ENCODE data around the gene CAPZB.
A peak's percentile ranks its signal among the peaks of the same experiment; 100 is the strongest.
"Not testable (repeated sequence)": the region's sequence is repeated elsewhere in the genome, so short reads cannot be mapped to it uniquely, and the experiment has no call there.

Gene CAPZB

GRCh38 chr1:19310720-19311502, 174.4 kb downstream of the CAPZB start:
- Mint-ChIP-seq H3K4me1 (ENCODE audit: low read depth in 2 of 2) (peaks cover 23 to 34% of the 10 kb centered on the region in 2 donors), H3K9me3 (no peaks in the 10 kb centered on the region), H3K27ac (peak overlapping the region; percentile 27 to 67), H3K27me3 (no peaks in the 10 kb centered on the region), H3K36me3 (ENCODE audit: insufficient read depth) (peaks cover 30% of the 10 kb centered on the region), H3K4me3 (peak overlapping the region; percentile 86 to 90)
- ATAC-seq (replicated peaks): no peak
- no peak for DNase-seq

DNA sequence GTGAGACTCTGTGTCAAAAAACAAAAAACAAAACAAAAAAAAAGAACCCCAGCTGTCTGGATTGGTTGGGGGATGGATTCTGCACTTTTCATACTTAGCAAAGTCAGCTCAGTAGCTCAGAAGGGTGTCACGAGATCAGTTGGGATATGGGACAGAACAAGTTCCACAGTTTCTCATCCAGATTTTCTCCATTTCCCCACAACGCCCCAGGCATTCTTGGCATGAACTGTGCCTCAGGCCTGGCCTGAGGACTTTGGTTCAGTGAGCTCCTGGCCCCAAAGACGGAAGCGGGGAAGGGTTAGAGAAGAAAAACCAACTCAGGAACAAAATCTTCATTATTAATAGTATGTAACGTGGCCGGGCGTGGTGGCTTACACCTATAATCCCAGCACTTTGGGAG, 175.3 kb downstream of the CAPZB start:
- peaks cover 18 to 30% of the 10 kb centered on the region in 2 donors for H3K4me1 Mint-ChIP-seq (ENCODE audit: low read depth in 2 of 2)
- peak overlapping the region; percentile 86 to 90 for H3K4me3 Mint-ChIP-seq
- H3K27me3 Mint-ChIP-seq: no peaks in the 10 kb centered on the region
- DNase-seq (no peak), ATAC-seq (replicated peaks) (no peak)
- H3K9me3 Mint-ChIP-seq: no peaks in the 10 kb centered on the region
- H3K36me3 Mint-ChIP-seq (ENCODE audit: insufficient read depth): peaks cover 30% of the 10 kb centered on the region
- H3K27ac Mint-ChIP-seq: peak overlapping the region in 1 of 2 donors; percentile 28

- H3K27me3 Mint-ChIP-seq: no peaks in the 10 kb centered on the region
- H3K27ac Mint-ChIP-seq: no peak overlapping the region
- no peak overlapping the region for H3K4me3 Mint-ChIP-seq
- H3K36me3 Mint-ChIP-seq (ENCODE audit: insufficient read depth): peaks cover 37% of the 10 kb centered on the region
- peaks cover 18 to 30% of the 10 kb centered on the region in 2 donors for H3K4me1 Mint-ChIP-seq (ENCODE audit: low read depth in 2 of 2)
- ATAC-seq (replicated peaks) (no peak), DNase-seq (no peak)
- no peaks in the 10 kb centered on the region for H3K9me3 Mint-ChIP-seq
Observed at GRCh38 chr1:19309123-19309813, 176.1 kb downstream of the CAPZB start.

- DNase-seq (no peak), ATAC-seq (replicated peaks) (no peak)
- H3K9me3 Mint-ChIP-seq: no peaks in the 10 kb centered on the region
- no peaks in the 10 kb centered on the region for H3K27me3 Mint-ChIP-seq
- peaks cover 18 to 28% of the 10 kb centered on the region in 2 donors for H3K4me1 Mint-ChIP-seq (ENCODE audit: low read depth in 2 of 2)
- no peak overlapping the region for H3K4me3 Mint-ChIP-seq
- peaks cover 34% of the 10 kb centered on the region for H3K36me3 Mint-ChIP-seq (ENCODE audit: insufficient read depth)
- H3K27ac Mint-ChIP-seq: no peak overlapping the region
Observed at GRCh38 chr1:19308509-19308907, 176.8 kb downstream of the CAPZB start.

DNA sequence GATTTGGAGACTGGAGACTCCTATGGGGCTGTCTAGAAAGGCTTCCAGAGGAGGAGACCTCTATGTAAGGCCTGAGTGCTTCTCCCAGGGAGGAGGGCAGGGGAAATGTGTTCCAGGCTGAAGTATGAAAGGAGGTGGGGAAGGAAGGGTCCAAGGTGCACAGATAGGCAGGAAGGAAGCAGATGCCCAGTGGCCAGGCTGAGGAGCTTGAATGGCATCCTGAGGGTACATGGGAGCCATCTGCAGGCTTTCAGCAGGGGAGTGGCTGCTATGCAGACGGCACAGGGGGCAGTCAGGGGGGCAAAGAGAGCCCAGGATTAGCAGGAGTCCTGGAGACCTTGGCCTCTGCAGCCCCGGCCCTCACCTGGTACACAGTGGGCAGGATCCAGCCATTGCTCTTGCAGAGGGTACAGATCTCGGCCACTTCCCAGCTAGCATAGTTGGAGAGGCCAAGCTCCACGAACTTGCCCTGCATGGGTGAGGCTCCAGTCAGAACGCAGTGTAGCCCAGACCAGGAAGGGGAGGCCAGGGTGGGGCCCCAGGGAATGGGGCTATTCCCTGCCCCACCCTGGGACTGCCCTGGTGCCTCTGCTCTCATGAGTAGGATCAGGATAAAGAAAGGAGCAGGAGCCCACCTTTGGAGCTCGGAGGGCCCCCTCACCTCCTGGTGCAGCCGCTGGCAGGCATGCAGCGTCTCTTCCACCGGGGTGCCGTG, 177.4 kb downstream of the CAPZB start:
- ATAC-seq (replicated peaks) (no peak), DNase-seq (no peak)
- no peak overlapping the region for H3K4me3 Mint-ChIP-seq
- H3K27ac Mint-ChIP-seq: peak overlapping the region in 1 of 2 donors; percentile 9
- peaks cover 36% of the 10 kb centered on the region for H3K36me3 Mint-ChIP-seq (ENCODE audit: insufficient read depth)
- H3K27me3 Mint-ChIP-seq: no peaks in the 10 kb centered on the region
- no peaks in the 10 kb centered on the region for H3K9me3 Mint-ChIP-seq
- H3K4me1 Mint-ChIP-seq (ENCODE audit: low read depth in 2 of 2): peaks cover 12 to 22% of the 10 kb centered on the region in 2 donors

DNA sequence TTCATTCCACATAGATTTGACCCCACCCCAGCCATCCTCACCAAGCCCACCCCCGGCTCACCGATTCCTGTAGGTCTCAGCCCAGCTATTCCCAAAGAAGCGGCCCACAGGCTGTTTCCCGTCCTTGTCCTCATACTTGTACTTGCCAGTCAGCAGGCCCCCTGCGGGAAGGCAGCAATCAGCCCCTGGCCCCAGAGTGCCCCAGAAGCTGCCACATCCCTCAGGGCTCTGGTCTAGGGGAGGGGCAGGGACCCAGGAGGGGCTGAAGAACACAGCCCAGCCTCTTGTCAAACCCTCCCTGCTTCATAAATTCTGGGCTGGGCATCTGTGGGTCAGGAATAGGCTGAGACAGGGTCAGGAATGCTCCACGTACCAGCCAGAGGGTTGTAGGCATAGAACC, 178.4 kb downstream of the CAPZB start:
- H3K27me3 Mint-ChIP-seq: no peaks in the 10 kb centered on the region
- H3K4me3 Mint-ChIP-seq: no peak overlapping the region

GRCh38 chr1:19305880-19306279, 179.5 kb downstream of the CAPZB start:
- no peak for ATAC-seq (replicated peaks)
- Mint-ChIP-seq H3K27me3 (no peaks in the 10 kb centered on the region), H3K4me1 (ENCODE audit: low read depth in 2 of 2) (peaks cover 7 to 12% of the 10 kb centered on the region in 2 donors), H3K27ac (no peak overlapping the region), H3K9me3 (no peaks in the 10 kb centered on the region), H3K36me3 (ENCODE audit: insufficient read depth) (peaks cover 30% of the 10 kb centered on the region), H3K4me3 (no peak overlapping the region)
- DNase-seq: no peak

More for the DNA sequence above, 178.4 kb downstream of the CAPZB start:
- no peak overlapping the region for H3K27ac Mint-ChIP-seq
- H3K4me1 Mint-ChIP-seq (ENCODE audit: low read depth in 2 of 2): peaks cover 12 to 18% of the 10 kb centered on the region in 2 donors
- no peak for DNase-seq
- peaks cover 34% of the 10 kb centered on the region for H3K36me3 Mint-ChIP-seq (ENCODE audit: insufficient read depth)
- H3K9me3 Mint-ChIP-seq: no peaks in the 10 kb centered on the region
- ATAC-seq (replicated peaks): no peak

GRCh38 chr1:19304081-19304480, 181.3 kb downstream of the CAPZB start:
- H3K27ac Mint-ChIP-seq; H3K27me3 Mint-ChIP-seq; ATAC-seq (replicated peaks); H3K9me3 Mint-ChIP-seq; H3K4me1 Mint-ChIP-seq (ENCODE audit: low read depth in 2 of 2); DNase-seq; H3K4me3 Mint-ChIP-seq: not testable (repeated sequence)
- peaks cover 30% of the 10 kb centered on the region for H3K36me3 Mint-ChIP-seq (ENCODE audit: insufficient read depth)

GRCh38 chr1:19300211-19300610, 185.1 kb downstream of the CAPZB start:
- Mint-ChIP-seq H3K36me3 (ENCODE audit: insufficient read depth) (peaks cover 20% of the 10 kb centered on the region), H3K9me3 (peaks cover 0 to 6% of the 10 kb centered on the region in 2 donors), H3K27me3 (no peaks in the 10 kb centered on the region), H3K4me3 (no peak overlapping the region), H3K27ac (no peak overlapping the region), H3K4me1 (ENCODE audit: low read depth in 2 of 2) (no peaks in the 10 kb centered on the region)
- ATAC-seq (replicated peaks) (no peak), DNase-seq (no peak)

DNA sequence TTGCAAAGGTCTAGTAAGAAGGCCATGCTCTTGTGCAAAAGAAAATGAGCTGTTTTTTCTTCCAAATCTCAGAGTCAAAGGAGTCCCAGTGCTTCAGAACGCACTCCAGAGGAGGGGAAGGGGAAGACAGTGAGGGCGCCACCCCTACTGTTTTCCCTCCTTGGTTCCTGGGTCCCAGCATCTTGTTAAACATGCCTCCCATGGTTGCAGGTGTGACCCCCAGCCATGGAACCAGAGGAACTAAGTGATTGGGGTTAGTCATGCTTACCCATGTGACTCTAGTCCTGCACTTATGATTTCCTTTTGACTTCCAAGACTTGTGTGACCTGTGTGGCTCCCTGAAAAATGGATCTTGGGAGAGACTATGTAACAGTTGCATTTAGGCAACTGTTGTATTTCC, 190.7 kb downstream of the CAPZB start:
- Mint-ChIP-seq H3K36me3 (ENCODE audit: insufficient read depth) (no peaks in the 10 kb centered on the region), H3K27ac (no peak overlapping the region), H3K27me3 (no peaks in the 10 kb centered on the region), H3K4me1 (ENCODE audit: low read depth in 2 of 2) (no peaks in the 10 kb centered on the region), H3K9me3 (peaks cover 4 to 19% of the 10 kb centered on the region in 2 donors), H3K4me3 (no peak overlapping the region)
- no peak for DNase-seq
- no peak for ATAC-seq (replicated peaks)

GRCh38 chr1:19289244-19289643, 196.1 kb downstream of the CAPZB start:
- H3K27me3 Mint-ChIP-seq: peaks cover 8 to 9% of the 10 kb centered on the region in 2 donors
- peaks cover 4% of the 10 kb centered on the region for H3K36me3 Mint-ChIP-seq (ENCODE audit: insufficient read depth)
- peaks cover 4 to 8% of the 10 kb centered on the region in 2 donors for H3K4me1 Mint-ChIP-seq (ENCODE audit: low read depth in 2 of 2)
- ATAC-seq (replicated peaks) (no peak), DNase-seq (no peak)
- H3K27ac Mint-ChIP-seq: no peak overlapping the region
- H3K9me3 Mint-ChIP-seq: peaks cover 1 to 4% of the 10 kb centered on the region in 2 donors
- peak overlapping the region; percentile 29 to 68 for H3K4me3 Mint-ChIP-seq

All from effector memory CD8-positive, alpha-beta T cell (primary cell).